Transverse colon (tissue), 3 donors: Measurements from ENCODE around the gene GRB2.

Experiments used
- POLR2A ChIP-seq: fragments of 450-650 bp; IDR thresholded peaks from one replicate; pipeline ENCODE4 v1.6.1; 2016; ENCODE audit warnings: antibody characterized with exemption, mild to moderate bottlenecking, moderate library complexity
- POLR2AphosphoS5 ChIP-seq, 3 donors: sonication (generic); formaldehyde crosslinking; IDR thresholded peaks; one replicate each; pipeline ENCODE4 v1.6.1; 2016; ENCODE audit warnings: antibody characterized with exemption in 3 of 3

- TF ChIP-seq POLR2AphosphoS5 (IDR thresholded peaks at IDR 0.05) (no peak), POLR2A (no peak)
Observed at GRCh38 chr17:75317671-75318070, 87.8 kb downstream of the GRB2 start.
